Fibroblast of the aortic adventitia (primary cell): ENCODE data around the gene PIP5K1C. TPM values are rescaled to one million over a fixed set of nuclear protein-coding genes. Genes with fewer than 3 reads are reported as not detected.

Source experiments
- DNase-seq: peaks from one replicate; pipeline ENCODE4 v3.0.0-alpha.2; 2010; ENCODE audit warnings: low read depth
- H3K4me3 ChIP-seq: 2 replicates; pipeline ENCODE4 v1.5.1; 2011; ENCODE audit warnings: low read depth, mild to moderate bottlenecking, control low read depth, low read length, moderate library complexity
- CTCF ChIP-seq: IDR thresholded peaks from 2 replicates; pipeline ENCODE4 v1.5.1; 2011; ENCODE audit warnings: mild to moderate bottlenecking, low read length, control low read depth, inconsistent platforms; ENCODE audit not compliant: insufficient read depth
- total RNA-seq: library from RNA; depleted of rRNA; stranded (reverse); fragments of >200 nt; gene quantifications from 2 replicates; pipeline ENCODE4 v1.2.3, GENCODE V29; 2012; ENCODE audit warnings: low replicate concordance

Gene PIP5K1C
- total RNA-seq, 1 donor, result 32.2 TPM

- no peak for TF ChIP-seq CTCF
- no peak overlapping the region for H3K4me3 ChIP-seq
These were observed 16.7 kb downstream of the PIP5K1C start for GRCh38 chr19:3683405-3684053.

GRCh38 chr19:3682741-3683404, 17.4 kb downstream of the PIP5K1C start:
- no peak for TF ChIP-seq CTCF
- DNase-seq, result peak; percentile 55
- no peak overlapping the region for H3K4me3 ChIP-seq

More at GRCh38 chr19:3683405-3684053, 16.7 kb downstream of the PIP5K1C start:
- no peak for DNase-seq

GRCh38 chr19:3682286-3682685, 18.0 kb downstream of the PIP5K1C start:
- TF ChIP-seq CTCF, result no peak
- H3K4me3 ChIP-seq, result no peak overlapping the region
- DNase-seq, result no peak

GRCh38 chr19:3680939-3681338, 19.3 kb downstream of the PIP5K1C start:
- H3K4me3 ChIP-seq, result no peak overlapping the region
- no peak for DNase-seq
- TF ChIP-seq CTCF, result no peak

GRCh38 chr19:3679581-3679980, 20.7 kb downstream of the PIP5K1C start:
- no peak overlapping the region for H3K4me3 ChIP-seq
- no peak for DNase-seq
- no peak for TF ChIP-seq CTCF

GRCh38 chr19:3679138-3679537, 21.1 kb downstream of the PIP5K1C start:
- no peak for DNase-seq
- TF ChIP-seq CTCF, result no peak
- no peak overlapping the region for H3K4me3 ChIP-seq
